B cell (primary cell): ENCODE data around the gene CREBBP.

Experiments
- CTCF ChIP-seq: fragments of 200-600 bp; IDR thresholded peaks from one replicate; pipeline ENCODE4 v1.8.0; 2022; ENCODE audit warnings: antibody characterized with exemption, mild to moderate bottlenecking
- EZH2 ChIP-seq: IDR thresholded peaks from 2 replicates; pipeline ENCODE4 v1.6.1; 2012; ENCODE audit warnings: borderline replicate concordance, low read depth, mild to moderate bottlenecking, moderate library complexity, low read length; ENCODE audit not compliant: insufficient read depth, poor library complexity, severe bottlenecking

GRCh38 chr16:3754081-3754703 lies 126.3 kb downstream of the CREBBP start:
- TF ChIP-seq CTCF (no peak), EZH2 (no peak)
